Ovary (tissue), 9 donors: Measurements from ENCODE around the gene TIMELESS. TPM values are rescaled to one million over a fixed set of nuclear protein-coding genes. Genes with fewer than 3 reads are reported as not detected.
"Not testable (repeated sequence)": the region's sequence is repeated elsewhere in the genome, so short reads cannot be mapped to it uniquely, and the experiment has no call there.

Source experiments
- DNase-seq, 5 donors: peaks; one replicate each; pipeline ENCODE4 v3.0.0-alpha.2; 2019 to 2020
- H3K27ac ChIP-seq, 2 donors: fragments of 200-600 bp; one replicate each; pipeline versions ENCODE4 v1.5.1 to v1.8.0; 2019 to 2022
- H3K27me3 ChIP-seq: fragments of 200-600 bp; one replicate; pipeline ENCODE4 v1.8.0; 2022
- H3K36me3 ChIP-seq: fragments of 200-600 bp; sonication (generic); one replicate; pipeline ENCODE4 v1.5.1; 2019
- H3K4me1 ChIP-seq: one replicate; pipeline ENCODE4 v1.8.1; 2013; ENCODE audit warnings: mild to moderate bottlenecking, moderate library complexity; ENCODE audit not compliant: insufficient read depth
- H3K4me3 ChIP-seq: fragments of 200-600 bp; sonication (generic); one replicate; pipeline ENCODE4 v1.5.1; 2017
- H3K9me3 ChIP-seq, 2 donors: fragments of 200-600 bp in 1 of 2; sonication (generic) in 1 of 2; one replicate each; pipeline versions ENCODE4 v1.5.1 to v1.8.1; 2013 to 2019; ENCODE audit warnings: mild to moderate bottlenecking in 1 of 2, moderate library complexity in 1 of 2
- CTCF ChIP-seq, 3 donors: fragments of 450-650 bp in 2 of 3; fragments of 200-600 bp in 1 of 3; IDR thresholded peaks; one replicate each; pipeline versions ENCODE4 v1.5.1 to v1.8.0; 2016 to 2022; ENCODE audit warnings: antibody characterized with exemption in 3 of 3, mild to moderate bottlenecking in 1 of 3
- EP300 ChIP-seq: sonication (generic); formaldehyde crosslinking; IDR thresholded peaks from one replicate; pipeline ENCODE4 v1.6.1; 2017; ENCODE audit warnings: antibody characterized with exemption
- POLR2A ChIP-seq: fragments of 450-650 bp; IDR thresholded peaks from one replicate; pipeline ENCODE4 v1.6.1; 2017; ENCODE audit warnings: antibody characterized with exemption, mild to moderate bottlenecking, moderate library complexity
- WGBS, 3 donors: extraction: QIAGEN DNeasy Blood & Tissue Kit in 1 of 3; methylation state at CpG; one replicate each; pipeline versions ENCODE4 v1.1.5 to v1.1.7; 2013 to 2017; 5-methylcytosine and 5-hydroxymethylcytosine counted together
- intact Hi-C, 4 donors: fragments of 100-400 bp; cut with DNase I; formaldehyde crosslinking; loops; one replicate each; pipeline versions ENCODE4 v1.11.0 to v1.15.1; 2022 to 2023
- polyA plus RNA-seq, 2 donors: library from polyadenylated mRNA; stranded (reverse); fragments of 200-250 nt in 1 of 2; fragments of 350-450 nt in 1 of 2; fragmentation: Illumina TruSeq in 1 of 2; extraction: RNeasy Lipid Tissue Mini Kit (QIAGEN cat#74804) in 1 of 2; gene quantifications; one replicate each; pipeline ENCODE4 v1.2.3, GENCODE V29; 2013 to 2014
- total RNA-seq, 7 donors: library from RNA; depleted of rRNA in 2 of 7; stranded (reverse); fragments of >200 nt in 2 of 7; fragmentation: NEBNext Ultra II Directional in 3 of 7; extraction: Animal tissue kit (Norgen Biotek cat#: 25700) in 3 of 7; gene quantifications; one replicate each; pipeline versions ENCODE4 v1.1.0 to v1.2.4, GENCODE V29; 2016 to 2023
- donor health status: DM: no; HTN: no; CAD: no; lungs with moderate emphysema.
- donor health status: DM: no; HTN: no; CAD: no.
- donor health status: Bipolar disorder and iron deficiency.
- donor health status: DM: yes; HTN: yes; CAD: no.
- donor health status: DM: no; HTN: no; CAD: no.
- donor health status: DM: yes; HTN: yes; CAD: no.

The TIMELESS gene
- total and polyA plus RNA-seq, 9 donors = 2.1 to 6.4 (median 3.2) TPM

- intact Hi-C loops = loop anchor here in 1 of 4 donors (10.0 kb wide), 1 partner anchor 96 kb away; no protein-coding TSS in a partner anchor
- WGBS, 3 donors = 61 to 86% (median 84%) methylated on average over 5 of the region's 5 CpGs
- Histone ChIP-seq H3K27me3 (no peaks in the 10 kb centered on the region), H3K9me3 (no peaks in the 10 kb centered on the region), H3K36me3 (no peaks in the 10 kb centered on the region), H3K27ac (no peak overlapping the region), H3K4me3 (no peak overlapping the region), H3K4me1 (no peaks in the 10 kb centered on the region)
- no peak for DNase-seq
- no peak for TF ChIP-seq POLR2A
- no peak for TF ChIP-seq EP300
- TF ChIP-seq CTCF (IDR thresholded peaks at IDR 0.05) = no peak
Observed at GRCh38 chr12:56451147-56451546, 1.9 kb upstream of the TIMELESS start.

GRCh38 chr12:56450241-56450640 is 1.0 kb upstream of the TIMELESS start:
- Histone ChIP-seq H3K36me3 (no peaks in the 10 kb centered on the region), H3K27me3 (no peaks in the 10 kb centered on the region), H3K4me3 (no peak overlapping the region), H3K27ac (no peak overlapping the region), H3K4me1 (no peaks in the 10 kb centered on the region), H3K9me3 (no peaks in the 10 kb centered on the region)
- DNase-seq = no peak
- no peak for TF ChIP-seq CTCF (IDR thresholded peaks at IDR 0.05)
- no peak for TF ChIP-seq POLR2A
- no peak for TF ChIP-seq EP300
- WGBS, 3 donors = 80 to 93% (median 81%) methylated on average over 3 of the region's 3 CpGs
- intact Hi-C loops = loop anchor here in 1 of 4 donors (10.0 kb wide), 1 partner anchor 95 kb away; no protein-coding TSS in a partner anchor

- Histone ChIP-seq H3K27me3 (no peaks in the 10 kb centered on the region), H3K4me3 (peak overlapping the region; percentile 66), H3K4me1 (no peaks in the 10 kb centered on the region), H3K9me3 (no peaks in the 10 kb centered on the region), H3K27ac (peak overlapping the region in 1 of 2 donors; percentile 81), H3K36me3 (no peaks in the 10 kb centered on the region)
- intact Hi-C loops = loop anchor here in 1 of 4 donors (10.0 kb wide), 1 partner anchor 75 kb away; no protein-coding TSS in a partner anchor
- TF ChIP-seq CTCF (IDR thresholded peaks at IDR 0.05) = no peak
- no peak for TF ChIP-seq POLR2A
- TF ChIP-seq EP300 = no peak
- no peak for DNase-seq
- WGBS, 3 donors = 21 to 32% (median 29%) methylated on average over 5 of the region's 5 CpGs
Observed at GRCh38 chr12:56449622-56449984, 377 bp upstream of the TIMELESS start.

GRCh38 chr12:56443208-56443607 is 6.0 kb downstream of the TIMELESS start:
- intact Hi-C loops = loop anchor here in 1 of 4 donors (10.0 kb wide), 1 partner anchor 68 kb away; no protein-coding TSS in a partner anchor
- not testable (repeated sequence) for H3K36me3 ChIP-seq, DNase-seq, H3K27me3 ChIP-seq, H3K4me1 ChIP-seq, H3K27ac ChIP-seq, H3K4me3 ChIP-seq, H3K9me3 ChIP-seq
- 55 to 77% (median 58%) methylated on average over 2 of the region's 2 CpGs for WGBS, 3 donors

GRCh38 chr12:56437430-56438176 is 11.6 kb downstream of the TIMELESS start:
- 73 to 85% (median 78%) methylated on average over 11 of the region's 11 CpGs for WGBS, 3 donors
- intact Hi-C loops = no loop called here
- H3K27me3 ChIP-seq = no peaks in the 10 kb centered on the region

More at GRCh38 chr12:56437430-56438176, 11.6 kb downstream of the TIMELESS start:
- Histone ChIP-seq H3K9me3 (no peaks in the 10 kb centered on the region), H3K4me3 (no peak overlapping the region), H3K4me1 (no peaks in the 10 kb centered on the region), H3K27ac (no peak overlapping the region), H3K36me3 (no peaks in the 10 kb centered on the region)
- DNase-seq = no peak
- TF ChIP-seq EP300 (no peak), CTCF (IDR thresholded peaks at IDR 0.05) (no peak), POLR2A (no peak)
